Right renal cortex interstitium (tissue), 3 donors: ENCODE measurements around the gene DDB1. TPM values are rescaled to one million over a fixed set of nuclear protein-coding genes. Genes with fewer than 3 reads are reported as not detected.

Experiments used
- DNase-seq, 3 donors: peaks; one replicate each; pipeline ENCODE4 v3.0.0-alpha.2; 2013; ENCODE audit warnings: low read depth in 3 of 3, low spot score in 2 of 3
- polyA plus RNA-seq, 3 donors: library from polyadenylated mRNA; unstranded; fragments of 120-200 nt; gene quantifications; one replicate each; pipeline ENCODE4 v1.2.1, GENCODE V29; 2013; ENCODE audit not compliant: insufficient read length in 3 of 3

DDB1 gene
- polyA plus RNA-seq, 3 donors = 226 to 239 (median 238) TPM

DNA sequence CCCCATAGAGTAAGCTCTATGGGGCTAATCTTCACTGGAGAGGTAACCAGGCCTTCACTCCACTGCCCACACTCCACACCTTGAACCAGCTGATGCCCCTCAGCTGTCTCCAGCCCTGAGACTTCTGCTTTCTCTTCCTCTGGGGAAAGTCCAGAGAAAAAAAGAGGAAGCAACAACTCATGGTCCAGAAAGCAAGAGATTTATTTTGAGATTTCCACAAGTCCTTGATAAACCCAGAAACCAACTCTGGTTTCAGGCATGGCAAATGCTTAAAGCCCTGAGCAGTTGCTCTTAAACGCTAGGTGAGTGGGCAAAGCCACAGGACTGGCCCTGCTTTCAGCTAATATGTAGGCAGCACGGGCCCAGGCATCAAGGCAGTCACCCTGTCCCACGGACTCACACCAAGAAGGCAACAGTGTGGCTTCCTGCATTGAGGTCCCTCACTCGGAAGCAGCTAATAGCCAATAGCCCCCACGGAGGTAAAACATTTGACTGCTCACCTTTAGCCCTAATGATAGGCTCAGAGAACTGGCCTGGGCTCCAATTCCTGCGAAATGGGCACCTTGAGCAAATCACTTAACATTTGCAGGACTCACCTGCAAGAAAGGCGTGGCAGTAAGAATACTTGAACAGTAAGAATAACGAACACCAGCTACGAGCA is 24.5 kb upstream of the DDB1 start:
- DNase-seq = no peak

DNA sequence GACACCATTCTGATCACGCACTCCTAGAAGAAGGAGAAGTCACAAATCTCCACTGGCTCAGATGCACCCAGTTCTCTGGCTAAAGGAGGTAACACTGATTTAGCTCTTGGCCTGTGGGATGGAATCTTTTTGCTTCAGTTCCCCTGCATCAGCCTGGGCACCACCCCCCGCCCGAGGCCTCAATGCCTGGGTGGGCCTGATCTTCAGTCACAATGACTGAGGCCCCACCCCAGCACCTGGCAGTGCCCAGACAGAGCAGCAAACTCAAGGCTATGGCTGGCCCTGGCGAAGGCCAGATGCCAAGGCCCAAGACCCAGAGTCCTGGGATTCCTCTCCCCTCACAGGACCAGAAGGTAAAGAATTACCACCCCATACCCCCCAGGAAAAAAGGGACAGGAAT is 23.8 kb upstream of the DDB1 start:
- DNase-seq = no peak

DNA sequence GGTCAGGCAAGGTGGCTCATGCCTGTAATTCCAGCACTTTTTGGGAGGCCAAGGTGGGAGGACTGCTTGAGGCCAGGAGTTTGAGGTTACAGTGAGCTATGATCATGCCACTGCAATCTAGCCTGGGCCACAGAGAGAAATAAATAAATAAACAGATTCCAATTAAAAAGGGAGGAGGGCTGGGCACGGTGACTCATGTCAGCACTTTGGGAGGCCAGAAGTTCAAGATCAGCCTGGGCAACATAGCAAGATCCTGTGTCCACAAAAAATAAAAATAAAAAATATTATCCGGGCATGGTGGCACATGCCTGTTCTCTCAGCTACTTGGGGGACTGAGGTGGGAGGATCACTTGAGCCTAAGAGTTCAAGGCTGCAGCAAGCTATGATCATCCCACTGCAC is 21.3 kb upstream of the DDB1 start:
- DNase-seq = no peak

DNA sequence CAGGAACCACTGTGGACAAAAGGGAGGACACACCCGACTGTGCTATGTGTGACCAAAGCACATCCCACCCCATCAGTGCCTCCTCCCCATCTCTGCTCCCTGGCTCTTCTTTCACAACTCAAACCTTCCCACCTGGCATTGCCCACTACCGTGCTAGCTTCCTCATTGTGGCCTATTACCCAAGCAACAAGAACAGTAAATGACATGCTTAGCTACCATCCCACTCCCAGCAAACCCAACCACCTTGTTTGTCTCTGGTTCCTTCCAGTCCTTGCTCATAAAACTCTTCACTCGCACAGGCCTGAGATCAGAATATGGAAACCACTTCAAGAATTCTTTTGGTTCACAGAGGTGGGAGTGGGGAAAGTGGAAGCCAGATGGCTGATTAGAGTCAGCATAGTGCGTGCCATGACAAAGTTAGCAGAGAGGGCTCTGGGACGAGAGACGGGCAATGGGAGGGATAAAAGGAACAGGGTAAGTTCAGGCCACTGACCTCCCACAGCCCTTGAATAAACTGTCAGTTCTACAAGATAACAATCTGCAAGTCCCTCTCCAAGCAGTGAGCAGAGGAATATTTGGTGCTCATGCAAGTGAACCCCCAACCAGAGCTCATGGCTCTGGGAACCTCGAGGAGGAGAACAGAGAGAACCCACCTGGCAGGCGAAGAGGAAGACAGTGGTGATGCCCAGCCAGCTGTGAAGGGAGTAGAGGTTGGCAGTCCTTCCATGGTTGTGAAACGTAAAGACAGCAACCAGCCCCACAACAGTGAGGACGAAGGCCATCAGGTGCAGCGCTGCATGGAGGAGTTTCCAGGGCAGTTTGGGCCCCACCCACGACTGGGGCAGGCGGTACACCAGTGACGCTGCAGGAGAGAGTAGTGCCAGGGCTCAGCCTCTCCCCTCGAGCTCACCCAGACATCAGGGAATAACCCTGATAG is 20.5 kb upstream of the DDB1 start:
- DNase-seq = no peak

DNA sequence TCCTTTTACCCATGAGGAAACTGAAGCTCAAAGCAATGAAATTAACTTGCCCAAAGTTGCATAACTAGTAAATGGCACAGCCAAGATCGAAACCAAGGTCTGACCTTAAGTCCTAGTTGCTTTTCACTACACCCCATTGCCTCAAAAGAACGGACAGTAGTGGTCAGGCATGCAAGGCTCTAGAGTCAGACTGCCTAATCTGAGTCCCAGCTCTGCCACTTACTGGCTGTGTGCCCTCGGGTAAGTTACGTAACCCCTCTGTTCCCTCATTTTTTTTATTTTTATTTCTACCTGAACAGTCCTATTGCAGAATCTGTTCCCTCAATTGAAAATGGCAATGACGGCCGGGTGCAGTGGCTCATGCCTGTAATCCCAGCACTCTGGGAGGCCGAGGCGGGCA is 19.1 kb upstream of the DDB1 start:
- no peak for DNase-seq

DNA sequence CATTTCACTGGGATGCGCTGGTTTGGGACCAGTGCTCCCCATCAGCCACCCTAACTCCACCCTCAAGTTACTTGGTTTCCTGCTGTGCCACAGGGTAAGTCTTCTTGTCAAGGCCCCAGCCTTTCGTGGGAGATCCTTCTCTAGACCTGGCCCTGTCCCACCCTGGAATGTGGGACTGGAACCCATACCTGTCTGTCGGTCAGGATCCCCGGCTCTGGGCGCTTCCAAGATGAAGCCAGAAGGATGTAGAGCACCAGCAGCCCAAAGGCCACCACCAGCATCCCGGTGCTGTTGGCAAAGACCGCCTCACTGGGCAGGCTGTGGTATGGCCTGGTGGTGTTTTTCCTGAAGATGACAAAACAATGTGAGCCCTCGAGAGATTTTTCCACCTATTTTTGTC is 17.9 kb upstream of the DDB1 start:
- DNase-seq = no peak

DNA sequence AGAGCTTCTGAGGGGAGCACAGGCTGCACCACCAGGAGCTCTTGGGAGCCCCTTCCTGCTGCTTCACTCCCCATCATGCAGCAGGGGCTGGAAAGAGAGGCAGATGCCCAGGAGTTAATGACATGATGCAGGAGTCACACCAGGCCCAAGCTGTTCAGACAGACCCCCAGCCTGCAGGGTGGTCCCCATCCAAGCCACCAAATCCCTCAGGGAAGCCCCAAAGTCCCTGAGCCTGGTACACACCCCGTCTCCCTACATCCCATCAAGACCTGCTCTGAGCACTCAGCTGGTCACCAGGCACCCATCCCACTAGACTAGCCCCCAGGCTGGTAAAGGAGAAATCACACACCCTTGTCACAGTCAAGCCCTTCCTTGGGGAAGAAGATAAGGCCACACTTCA is 17.4 kb upstream of the DDB1 start:
- no peak for DNase-seq

DNA sequence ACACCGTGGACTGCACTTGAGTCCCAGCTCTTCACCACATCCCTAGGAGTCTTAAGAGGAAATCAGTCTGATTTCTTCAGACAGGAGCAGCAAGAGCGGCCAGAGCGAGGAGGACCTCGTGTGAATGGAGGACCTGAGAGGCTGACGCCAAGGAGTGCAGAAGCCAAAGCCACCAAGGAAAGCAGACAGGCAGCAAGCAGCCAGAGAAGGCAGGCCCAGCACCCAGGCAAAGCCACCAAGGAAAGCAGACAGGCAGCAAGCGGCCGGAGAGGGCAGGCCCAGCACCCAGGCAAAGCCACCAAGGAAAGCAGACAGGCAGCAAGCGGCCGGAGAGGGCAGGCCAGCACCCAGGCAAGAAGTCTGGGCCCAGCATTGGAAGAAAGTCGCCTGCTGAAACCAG is 17.0 kb upstream of the DDB1 start:
- no peak for DNase-seq

DNA sequence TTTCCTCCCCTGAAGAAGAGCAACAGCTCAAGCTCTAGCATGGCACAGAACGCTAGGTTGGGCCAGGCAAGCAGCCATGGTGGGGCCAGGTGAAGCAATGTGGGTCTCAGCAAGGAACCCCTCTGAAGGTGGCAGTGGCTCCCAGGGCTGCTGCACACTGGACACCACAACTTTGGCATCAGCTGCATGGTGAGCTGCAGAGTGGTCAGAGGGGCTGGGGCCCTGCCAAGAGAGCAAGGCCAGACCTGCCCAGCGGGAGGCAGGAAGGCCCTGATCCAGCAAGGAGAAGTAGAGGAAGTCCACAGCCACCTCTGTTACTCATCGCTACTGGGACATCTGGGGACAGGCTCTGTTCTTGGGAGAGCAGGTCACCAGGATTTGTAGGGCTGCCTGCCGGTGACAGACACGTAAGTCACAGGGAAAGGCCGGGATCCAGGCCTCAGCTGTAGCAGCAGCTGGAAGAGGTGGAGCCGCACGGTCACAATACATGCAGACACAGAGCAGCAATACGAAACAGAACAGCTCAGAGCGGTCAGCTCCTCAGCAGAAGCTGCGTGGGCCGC is 16.4 kb upstream of the DDB1 start:
- DNase-seq = no peak

DNA sequence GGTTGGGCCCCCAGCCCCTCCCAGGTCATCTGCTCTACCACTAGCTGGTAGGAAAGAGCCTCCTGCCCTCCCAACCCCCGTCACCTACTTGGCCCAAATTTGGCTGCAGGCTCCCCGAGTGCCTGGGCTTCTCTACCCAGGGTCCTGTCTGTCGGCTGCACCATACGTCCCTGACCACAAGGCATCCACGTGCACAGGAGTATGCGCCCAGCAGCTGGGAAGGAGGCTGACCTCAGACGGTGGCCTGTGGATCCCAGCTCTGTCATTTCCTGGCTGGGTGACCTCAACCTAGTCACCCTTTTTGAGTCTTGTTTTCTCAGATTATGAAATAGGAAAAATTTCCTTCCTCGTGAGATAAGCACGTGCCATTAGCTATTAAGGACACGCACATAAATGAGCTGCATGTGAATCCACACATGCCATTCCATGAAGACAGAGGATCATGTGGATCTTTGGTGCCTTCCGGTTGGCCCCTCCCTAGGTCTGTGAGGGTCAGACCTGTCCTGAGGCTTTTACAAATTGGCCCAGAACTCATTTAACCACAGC is 15.1 kb upstream of the DDB1 start:
- DNase-seq = no peak

DNA sequence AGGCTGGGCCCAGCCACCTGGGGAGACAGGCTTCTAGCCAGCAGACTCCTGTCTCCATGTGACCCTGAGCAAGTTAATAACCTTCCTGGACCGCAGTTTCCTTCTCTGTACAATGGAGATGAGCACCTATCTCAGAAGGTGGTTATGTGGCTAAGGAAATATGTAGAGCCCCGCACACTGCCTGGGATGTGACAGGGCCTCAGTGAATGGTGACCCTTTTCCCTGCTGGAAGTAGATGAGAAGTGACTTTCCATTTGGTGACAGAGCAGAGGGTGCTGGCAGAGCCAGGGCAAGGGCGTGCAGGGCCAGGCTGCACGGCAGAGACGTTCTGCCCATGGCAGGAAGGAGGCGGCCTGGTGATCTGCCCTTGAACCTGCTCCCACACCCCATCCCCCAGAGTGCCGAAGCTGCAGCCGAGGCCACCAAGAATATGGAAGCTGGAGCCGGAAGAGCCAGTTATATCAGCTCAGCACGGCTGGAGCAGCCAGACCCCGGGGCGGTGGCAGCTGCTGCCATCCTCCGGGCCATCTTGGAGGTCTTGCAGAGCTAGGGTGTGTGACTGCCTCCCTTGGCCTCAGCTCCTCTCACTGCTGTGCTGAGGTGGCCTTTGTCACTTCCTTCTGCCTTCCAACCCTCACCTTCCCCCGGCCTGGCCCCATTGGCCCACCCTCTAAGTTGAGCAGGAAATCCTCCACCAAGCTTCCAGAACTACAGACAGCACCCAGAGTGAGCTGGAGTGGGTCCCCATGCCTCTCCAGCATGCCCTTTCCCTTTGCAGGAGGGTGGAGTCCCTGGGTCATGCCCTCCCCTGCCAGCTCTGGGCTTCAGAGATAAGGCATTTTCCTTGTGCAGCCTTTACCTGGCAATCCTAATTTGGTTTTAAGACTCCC is 13.3 kb upstream of the DDB1 start:
- no peak for DNase-seq

DNA sequence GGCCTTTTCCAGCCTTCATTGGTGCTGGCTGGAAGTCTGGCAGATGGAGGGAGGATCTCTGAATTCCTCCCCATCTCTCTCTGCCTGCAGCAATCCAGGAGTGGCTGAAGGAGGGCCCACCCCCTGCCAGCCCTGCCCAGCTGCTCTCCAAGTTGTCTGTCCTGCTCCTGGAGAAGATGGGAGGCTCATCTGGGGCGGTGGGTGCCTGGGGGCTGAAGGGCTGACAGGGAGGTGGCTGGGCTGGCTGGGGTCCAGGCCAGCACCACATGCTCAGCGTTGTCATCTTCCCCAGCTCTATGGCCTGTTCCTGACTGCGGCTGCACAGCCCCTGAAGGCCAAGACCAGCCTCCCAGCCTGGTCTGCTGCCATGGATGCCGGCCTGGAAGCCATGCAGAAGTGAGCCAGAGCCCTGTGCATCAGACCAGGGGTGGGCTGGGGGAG is 12.3 kb upstream of the DDB1 start:
- DNase-seq = no peak

DNA sequence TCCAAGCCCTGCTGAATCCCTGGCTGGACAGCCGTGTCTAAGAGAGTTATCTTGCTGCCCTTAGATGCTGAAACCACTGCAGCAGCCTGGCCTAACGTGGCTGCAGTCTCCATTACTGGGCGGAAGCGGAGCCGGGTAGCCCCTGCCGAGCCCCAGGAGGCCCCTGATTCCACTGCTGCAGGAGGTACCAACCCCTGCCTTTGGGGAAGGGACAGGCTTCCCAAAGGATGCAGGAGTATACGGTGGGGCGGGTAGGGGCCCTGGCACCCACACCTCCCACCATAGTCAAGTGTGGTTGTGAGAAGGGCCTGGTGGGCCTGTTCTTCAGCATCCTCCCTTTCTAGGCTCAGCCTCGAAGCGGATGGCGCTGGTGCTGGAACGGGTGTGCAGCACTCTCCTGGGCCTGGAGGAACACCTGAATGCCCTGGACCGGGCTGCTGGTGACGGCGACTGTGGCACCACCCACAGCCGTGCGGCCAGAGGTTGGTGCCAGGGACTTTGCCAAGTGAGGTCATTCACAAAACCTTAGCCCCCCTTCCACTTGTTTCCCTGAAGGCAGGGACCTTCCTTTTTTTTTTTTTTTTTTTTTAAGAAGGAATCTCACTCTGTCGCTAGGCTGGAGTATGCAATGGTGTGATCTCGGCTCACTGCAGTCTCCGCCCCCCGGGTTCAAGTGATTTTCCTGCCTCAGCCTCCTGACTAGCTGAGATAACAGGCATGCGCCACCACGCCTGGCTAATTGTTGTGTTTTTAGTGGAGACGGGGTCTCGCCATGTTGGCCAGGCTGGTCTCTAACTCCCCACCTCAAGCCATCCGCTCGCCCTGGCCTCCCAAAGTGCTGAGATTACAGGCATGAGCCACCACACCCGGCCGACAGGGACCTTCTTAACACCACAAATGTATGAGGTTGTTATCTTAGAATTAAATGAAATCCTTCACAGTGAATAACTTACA is 11.2 kb upstream of the DDB1 start:
- no peak for DNase-seq

DNA sequence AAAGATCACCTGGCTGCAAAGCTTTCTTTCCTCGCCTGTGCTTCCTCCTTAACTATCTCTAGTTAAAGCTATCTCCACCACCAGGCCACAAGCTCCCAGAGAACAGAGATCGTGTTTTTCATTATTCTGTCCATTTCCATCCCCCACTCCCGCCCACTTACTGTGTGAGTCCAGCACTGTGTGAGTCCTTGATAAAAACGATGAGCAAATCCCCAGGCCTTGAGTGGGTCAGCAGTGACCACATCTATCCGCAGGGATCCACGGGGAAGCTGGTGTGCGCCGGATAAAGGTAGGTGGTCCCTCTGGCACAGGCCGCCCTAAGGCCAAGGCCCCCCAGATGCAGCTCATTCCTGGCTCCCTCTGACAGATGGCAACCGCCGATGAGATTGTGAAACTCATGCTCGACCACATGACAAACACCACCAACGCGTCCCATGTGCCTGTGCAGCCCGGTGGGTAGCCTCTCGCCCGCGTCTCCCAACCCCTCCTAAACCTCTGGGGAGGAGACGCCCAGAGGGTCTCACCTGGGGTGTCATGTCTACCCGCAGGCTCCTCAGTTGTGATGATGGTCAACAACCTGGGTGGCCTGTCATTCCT is 9.4 kb upstream of the DDB1 start:
- DNase-seq = no peak

DNA sequence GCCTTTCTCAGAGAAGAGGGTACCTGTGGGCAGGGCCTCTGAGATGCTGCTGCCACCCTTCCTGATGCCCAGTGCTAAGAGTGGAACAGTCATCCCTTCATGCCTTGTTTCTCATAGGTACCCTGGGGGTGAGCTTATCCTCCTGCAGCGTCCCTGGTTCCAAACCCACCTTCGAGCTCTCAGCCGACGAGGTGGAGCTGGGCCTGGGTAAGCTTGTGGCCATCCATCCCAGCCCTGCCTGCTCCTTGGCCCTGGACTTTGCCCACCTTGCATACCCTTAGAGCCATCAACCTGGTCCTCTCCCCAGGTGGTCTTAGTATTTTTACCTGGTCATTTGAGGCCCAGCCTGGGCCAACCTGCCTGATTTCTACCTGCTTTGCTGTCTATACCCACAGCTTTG is 8.8 kb upstream of the DDB1 start:
- no peak for DNase-seq

DNA sequence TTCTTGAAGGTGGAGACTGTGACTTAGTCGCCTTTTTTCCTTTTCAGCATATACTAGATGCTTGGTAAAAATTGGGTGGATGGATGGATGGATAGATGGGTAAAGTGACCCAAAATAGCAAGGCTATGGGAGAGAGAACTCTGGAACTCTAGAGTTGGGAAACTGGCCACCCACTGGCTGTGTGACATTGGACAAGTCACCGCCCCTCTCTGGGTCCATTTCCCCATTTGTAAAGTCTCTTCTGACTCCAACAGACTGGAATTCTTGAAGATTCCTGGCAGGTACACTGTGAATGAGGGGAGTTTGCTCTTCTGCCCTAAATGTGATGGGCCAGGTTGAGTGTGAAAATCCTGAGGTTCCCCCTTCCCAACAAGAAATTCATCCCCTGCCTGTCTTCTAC is 8.1 kb upstream of the DDB1 start:
- DNase-seq = no peak

DNA sequence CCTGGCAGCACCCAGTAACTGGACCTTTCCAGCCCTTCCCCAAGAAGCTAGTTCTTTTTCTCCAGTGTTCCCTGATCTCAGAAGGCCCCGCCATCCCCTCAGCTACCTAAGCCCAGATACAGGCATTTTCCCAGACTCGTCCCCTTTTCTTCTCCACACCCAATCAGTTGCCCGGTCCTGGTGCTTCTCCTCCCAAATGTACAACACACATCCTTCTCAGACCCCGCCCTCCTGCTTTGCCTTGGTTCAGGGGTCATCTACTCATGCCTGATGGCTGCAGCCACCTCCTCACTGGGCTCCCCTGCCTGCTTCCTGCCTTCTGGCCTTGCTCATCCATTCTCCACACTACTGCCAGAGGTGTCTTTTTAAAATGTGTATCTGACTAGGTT is 6.6 kb upstream of the DDB1 start:
- DNase-seq = no peak

DNA sequence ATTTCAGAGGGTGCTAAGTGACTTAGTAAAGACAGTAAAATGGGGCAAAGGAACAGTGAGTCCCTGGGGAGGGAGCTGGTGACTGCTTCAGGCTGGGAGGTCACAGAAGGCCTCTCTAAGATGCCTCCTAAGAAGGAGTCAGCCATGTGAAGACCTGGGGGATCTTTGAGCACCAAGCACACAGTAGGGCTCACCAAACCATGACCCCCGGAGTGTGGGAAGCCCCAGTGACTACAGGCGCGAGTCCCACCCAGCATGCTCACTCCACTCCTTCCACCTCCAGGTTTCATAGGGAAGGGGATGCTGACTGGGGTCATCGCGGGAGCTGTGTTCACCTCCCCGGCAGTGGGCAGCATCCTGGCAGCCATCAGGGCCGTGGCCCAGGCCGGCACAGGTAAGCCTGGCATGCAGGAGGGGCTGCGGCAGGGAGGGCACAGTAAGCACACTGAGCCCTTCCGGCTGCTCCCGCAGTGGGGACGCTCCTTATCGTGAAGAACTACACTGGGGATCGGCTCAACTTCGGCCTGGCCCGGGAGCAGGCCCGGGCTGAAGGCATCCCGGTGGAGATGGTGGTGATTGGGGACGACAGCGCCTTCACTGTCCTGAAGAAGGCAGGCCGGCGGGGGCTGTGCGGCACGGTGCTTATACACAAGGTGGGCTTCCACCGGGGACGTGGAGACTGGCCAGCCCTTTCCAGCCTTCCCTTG is 6.0 kb upstream of the DDB1 start:
- DNase-seq = no peak
